A549 (cell line): ENCODE results near the gene SLC22A8.

Source experiments
- MAFK ChIP-seq: fragments of 450-650 bp; IDR thresholded peaks from 2 replicates; pipeline ENCODE4 v1.6.1; 2014; ENCODE audit not compliant: partially characterized antibody
- POLR2A ChIP-seq: IDR thresholded peaks from 2 replicates; pipeline ENCODE4 v1.6.1; 2012; ENCODE audit warnings: mild to moderate bottlenecking, low read length
- RCOR1 ChIP-seq: fragments of 150-350 bp; IDR thresholded peaks from 2 replicates; pipeline ENCODE4 v1.6.1; 2014; ENCODE audit warnings: antibody characterized with exemption, low read length, low read depth
- SREBF2 ChIP-seq: fragments of 450-650 bp; IDR thresholded peaks from 2 replicates; pipeline ENCODE4 v1.6.1; 2014; ENCODE audit warnings: mild to moderate bottlenecking, moderate library complexity
- TF ChIP-seq, protein P1 (sequence below): fragments of >200 bp; sonication (Bioruptor Twin); formaldehyde crosslinking; IDR thresholded peaks from 3 replicates; pipeline ENCODE4 v1.5.1; 2016
- TF ChIP-seq, protein P2 (sequence below): fragments of 150-350 bp; IDR thresholded peaks from 2 replicates; pipeline ENCODE4 v1.6.1; 2014; ENCODE audit warnings: low read depth, mild to moderate bottlenecking, low read length

DNA sequence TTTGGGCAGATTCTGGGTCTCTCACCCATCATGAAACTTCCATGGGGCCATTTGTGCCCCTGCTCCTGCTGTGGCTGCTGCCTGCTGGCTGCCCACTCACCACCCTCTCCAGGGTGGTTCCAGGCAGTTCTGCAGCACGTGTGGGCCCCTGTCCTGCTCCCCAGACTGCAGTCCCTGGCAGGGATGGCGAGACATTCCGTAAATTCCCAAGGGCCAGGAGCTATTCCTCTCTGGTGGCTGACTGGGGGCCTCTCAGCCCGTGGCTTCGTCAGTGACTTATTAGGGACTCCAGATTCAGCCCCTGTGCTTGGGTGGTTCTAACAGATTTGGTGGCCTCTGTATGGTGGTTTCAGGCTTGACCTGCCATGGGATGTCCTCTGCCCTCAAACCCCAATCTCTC is 3.9 kb upstream of the SLC22A8 start:
- TF ChIP-seq, protein P1, sequence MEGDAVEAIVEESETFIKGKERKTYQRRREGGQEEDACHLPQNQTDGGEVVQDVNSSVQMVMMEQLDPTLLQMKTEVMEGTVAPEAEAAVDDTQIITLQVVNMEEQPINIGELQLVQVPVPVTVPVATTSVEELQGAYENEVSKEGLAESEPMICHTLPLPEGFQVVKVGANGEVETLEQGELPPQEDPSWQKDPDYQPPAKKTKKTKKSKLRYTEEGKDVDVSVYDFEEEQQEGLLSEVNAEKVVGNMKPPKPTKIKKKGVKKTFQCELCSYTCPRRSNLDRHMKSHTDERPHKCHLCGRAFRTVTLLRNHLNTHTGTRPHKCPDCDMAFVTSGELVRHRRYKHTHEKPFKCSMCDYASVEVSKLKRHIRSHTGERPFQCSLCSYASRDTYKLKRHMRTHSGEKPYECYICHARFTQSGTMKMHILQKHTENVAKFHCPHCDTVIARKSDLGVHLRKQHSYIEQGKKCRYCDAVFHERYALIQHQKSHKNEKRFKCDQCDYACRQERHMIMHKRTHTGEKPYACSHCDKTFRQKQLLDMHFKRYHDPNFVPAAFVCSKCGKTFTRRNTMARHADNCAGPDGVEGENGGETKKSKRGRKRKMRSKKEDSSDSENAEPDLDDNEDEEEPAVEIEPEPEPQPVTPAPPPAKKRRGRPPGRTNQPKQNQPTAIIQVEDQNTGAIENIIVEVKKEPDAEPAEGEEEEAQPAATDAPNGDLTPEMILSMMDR: no peak
- TF ChIP-seq, protein P2, sequence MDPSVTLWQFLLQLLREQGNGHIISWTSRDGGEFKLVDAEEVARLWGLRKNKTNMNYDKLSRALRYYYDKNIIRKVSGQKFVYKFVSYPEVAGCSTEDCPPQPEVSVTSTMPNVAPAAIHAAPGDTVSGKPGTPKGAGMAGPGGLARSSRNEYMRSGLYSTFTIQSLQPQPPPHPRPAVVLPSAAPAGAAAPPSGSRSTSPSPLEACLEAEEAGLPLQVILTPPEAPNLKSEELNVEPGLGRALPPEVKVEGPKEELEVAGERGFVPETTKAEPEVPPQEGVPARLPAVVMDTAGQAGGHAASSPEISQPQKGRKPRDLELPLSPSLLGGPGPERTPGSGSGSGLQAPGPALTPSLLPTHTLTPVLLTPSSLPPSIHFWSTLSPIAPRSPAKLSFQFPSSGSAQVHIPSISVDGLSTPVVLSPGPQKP: no peak
- TF ChIP-seq POLR2A (no peak), RCOR1 (no peak), SREBF2 (no peak), MAFK (no peak)
